B cell (primary cell): ENCODE data around the gene TEP1.
A peak's percentile ranks its signal among the peaks of the same experiment; 100 is the strongest.

ENCODE experiments used
- CTCF ChIP-seq: fragments of 200-600 bp; IDR thresholded peaks from one replicate; pipeline ENCODE4 v1.8.0; 2022; ENCODE audit warnings: antibody characterized with exemption, mild to moderate bottlenecking
- EZH2 ChIP-seq: IDR thresholded peaks from 2 replicates; pipeline ENCODE4 v1.6.1; 2012; ENCODE audit warnings: borderline replicate concordance, low read depth, mild to moderate bottlenecking, moderate library complexity, low read length; ENCODE audit not compliant: insufficient read depth, poor library complexity, severe bottlenecking

GRCh38 chr14:20415782-20416206 is 2.5 kb upstream of the TEP1 start:
- TF ChIP-seq CTCF (peak; percentile 77), EZH2 (no peak)
